ENCODE measurements around the gene NEBL. TPM values are rescaled to one million over a fixed set of nuclear protein-coding genes. Genes with fewer than 3 reads are reported as not detected.
A peak's percentile ranks its signal among the peaks of the same experiment; 100 is the strongest.
"Not testable (repeated sequence)": the region's sequence is repeated elsewhere in the genome, so short reads cannot be mapped to it uniquely, and the experiment has no call there.

NEBL gene
- 1.2 TPM for total RNA-seq

DNA sequence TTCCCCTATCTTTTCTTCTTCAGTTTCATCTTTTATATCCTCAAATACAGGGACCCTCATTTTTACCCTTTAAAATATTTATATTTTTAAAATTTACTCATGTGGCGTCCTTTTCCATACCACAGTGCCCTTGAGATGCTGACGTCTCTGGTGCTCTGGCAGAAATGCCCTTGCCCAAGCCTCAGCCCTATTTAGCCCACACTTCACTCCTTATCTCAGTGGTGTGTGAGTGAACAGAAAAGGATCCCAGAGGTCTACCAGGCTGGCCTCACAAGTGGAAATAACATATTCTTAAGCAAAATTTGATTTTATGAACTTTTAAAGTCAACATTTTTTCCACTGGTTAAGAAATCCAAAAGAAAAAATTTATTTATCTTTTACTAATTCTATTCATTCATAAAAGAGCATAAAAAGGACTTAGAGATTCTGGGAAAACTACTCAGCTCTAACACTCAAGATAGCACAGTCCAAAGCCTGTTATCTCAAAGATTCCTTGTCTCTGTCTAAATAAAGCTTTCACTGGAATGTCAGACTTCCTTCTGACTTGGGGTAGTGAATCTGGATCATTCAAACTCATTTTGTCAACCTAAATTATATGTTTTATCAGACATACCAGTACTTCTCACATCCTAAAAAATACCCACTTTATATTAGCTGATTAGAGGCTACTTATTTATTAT is at the start of gene NEBL:
TSS of gene NEBL (minus strand) at position 166 of the 680 bp plus-strand sequence. CDS start at position 60, 106 bp downstream.
- ATAC-seq (no peak), DNase-seq (ENCODE audit: low spot score) (no peak)

GRCh38 chr10:20945546-20946332 is 48.6 kb upstream of the NEBL start:
- no peak for DNase-seq (ENCODE audit: low spot score)
- peak; percentile 82 for ATAC-seq

DNA sequence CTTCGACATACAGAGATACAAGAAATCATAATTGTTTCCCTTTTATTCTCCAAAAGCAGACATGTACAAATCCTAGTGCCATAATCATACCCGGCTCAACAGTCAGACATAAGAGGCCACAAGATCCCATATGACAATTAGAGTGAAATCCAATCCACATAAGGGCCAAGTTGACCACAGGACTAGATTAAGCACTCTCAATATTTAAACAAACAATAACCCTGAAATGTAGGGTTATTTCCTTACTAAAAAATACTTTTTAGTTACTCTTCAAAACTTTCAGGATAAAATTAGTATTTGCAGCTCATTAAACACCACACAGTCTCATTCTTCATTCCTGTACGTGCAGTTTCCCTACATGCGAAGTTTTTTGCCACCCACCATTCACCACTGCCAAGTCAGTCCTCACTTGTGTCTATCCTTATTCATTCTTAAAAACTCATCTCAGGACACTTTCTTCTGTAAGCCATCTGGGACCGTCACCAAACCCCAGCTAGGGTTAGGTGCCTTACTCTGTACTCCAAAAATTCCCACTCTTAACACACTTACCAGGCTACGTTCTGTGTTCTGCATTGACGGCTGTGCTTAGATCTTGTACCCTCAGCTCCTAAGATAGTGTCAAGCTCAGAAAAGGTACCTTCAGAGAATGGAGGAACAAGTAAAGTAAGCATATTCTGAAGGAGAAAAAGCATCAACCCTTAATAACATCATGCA is 47.8 kb upstream of the NEBL start:
- ATAC-seq (peak; percentile 74), DNase-seq (ENCODE audit: low spot score) (no peak)

- DNase-seq (ENCODE audit: low spot score); ATAC-seq: not testable (repeated sequence)
These were observed 42.3 kb upstream of the NEBL start for GRCh38 chr10:20939414-20939813.

DNA sequence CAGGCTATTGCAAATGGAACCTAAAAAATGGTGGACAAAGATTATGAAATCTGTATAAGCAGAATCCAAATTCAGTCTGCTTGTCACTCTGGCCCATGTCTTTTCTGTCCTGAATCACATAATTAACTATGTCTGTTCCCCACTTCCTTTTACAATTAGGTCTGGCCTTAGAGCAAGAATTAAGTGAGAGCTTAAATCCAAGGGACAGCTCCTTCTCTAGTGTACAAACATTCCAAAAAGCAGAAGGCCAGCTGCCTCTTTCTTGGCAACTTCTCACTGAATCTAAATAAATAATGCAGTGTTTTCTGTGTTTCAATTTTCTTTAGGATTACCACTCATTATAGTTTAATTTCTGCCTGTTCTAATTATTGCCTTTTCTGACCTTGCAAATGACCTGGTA is 39.3 kb upstream of the NEBL start:
- no peak for DNase-seq (ENCODE audit: low spot score)

DNA sequence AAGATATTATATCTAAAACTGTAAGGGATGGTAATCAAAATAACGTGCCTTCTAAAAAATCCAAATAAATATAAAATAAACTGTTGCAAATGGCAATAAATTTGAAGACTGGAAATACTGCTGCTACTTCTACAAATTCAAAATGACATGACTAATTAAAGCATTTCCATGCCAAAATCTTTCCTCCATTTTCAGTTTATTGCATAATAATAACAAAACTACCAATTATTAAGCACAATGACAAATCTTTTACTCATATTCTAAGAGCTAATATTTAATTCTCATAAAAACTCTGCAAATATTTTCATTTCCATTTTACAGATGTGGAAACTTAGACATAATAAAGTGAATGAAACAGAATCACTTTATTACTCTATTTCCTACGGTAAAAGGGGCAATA is 38.8 kb upstream of the NEBL start:
- no peak for DNase-seq (ENCODE audit: low spot score)
- ATAC-seq = no peak

More for the DNA sequence above, 39.3 kb upstream of the NEBL start:
- no peak for ATAC-seq

DNA sequence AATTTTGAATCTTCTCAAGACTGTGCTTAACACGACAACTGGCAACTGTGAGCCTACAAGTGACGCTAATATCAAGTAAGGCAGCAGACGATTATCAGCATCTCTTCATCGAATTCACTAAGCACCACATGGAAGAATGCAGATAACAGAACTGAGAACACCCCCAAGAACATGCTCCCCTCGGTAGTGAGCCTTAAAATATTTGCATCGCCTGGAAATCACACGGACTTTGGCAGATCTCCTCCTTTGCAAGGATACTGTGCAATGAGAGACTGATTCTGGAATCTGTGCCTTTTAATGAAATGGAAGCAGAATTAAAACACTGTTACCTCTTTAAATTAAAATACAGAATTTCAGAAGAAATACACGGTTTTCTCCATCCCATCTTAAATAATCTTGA is 38.2 kb upstream of the NEBL start:
- no peak for ATAC-seq
- no peak for DNase-seq (ENCODE audit: low spot score)

- no peak for ATAC-seq
These were observed 36.6 kb upstream of the NEBL start for GRCh38 chr10:20933705-20934104.

DNA sequence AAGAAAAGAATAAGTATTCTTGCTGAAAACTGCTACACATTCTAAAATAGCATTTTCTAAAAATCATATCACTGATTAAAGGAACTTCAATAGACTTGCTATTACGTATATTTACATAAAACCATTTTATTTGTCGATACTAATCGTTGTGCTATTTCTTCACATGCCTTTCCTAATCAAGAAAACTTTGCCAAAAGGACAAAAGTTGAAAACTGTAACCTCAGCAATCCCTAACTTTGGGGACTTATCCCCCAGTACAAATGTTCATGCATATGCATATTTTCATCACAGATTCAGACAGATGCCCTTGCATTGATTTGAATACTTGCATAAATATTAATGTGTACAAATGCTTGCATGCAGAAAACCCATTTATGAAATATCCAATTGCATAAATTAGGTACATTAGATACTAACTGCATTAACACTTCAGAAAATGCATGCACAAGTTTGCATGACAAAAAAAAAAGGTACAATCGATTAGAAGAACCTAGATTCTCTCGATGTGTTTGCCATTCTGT is 35.6 kb upstream of the NEBL start:
- ATAC-seq = peak; percentile 67

More at GRCh38 chr10:20933705-20934104, 36.6 kb upstream of the NEBL start:
- no peak for DNase-seq (ENCODE audit: low spot score)

GRCh38 chr10:20931156-20931795 is 34.2 kb upstream of the NEBL start:
- no peak for ATAC-seq
- no peak for DNase-seq (ENCODE audit: low spot score)

More for the DNA sequence above, 35.6 kb upstream of the NEBL start:
- no peak for DNase-seq (ENCODE audit: low spot score)

- DNase-seq (ENCODE audit: low spot score) (no peak), ATAC-seq (no peak)
These were observed 30.3 kb upstream of the NEBL start for GRCh38 chr10:20927456-20927855.

DNA sequence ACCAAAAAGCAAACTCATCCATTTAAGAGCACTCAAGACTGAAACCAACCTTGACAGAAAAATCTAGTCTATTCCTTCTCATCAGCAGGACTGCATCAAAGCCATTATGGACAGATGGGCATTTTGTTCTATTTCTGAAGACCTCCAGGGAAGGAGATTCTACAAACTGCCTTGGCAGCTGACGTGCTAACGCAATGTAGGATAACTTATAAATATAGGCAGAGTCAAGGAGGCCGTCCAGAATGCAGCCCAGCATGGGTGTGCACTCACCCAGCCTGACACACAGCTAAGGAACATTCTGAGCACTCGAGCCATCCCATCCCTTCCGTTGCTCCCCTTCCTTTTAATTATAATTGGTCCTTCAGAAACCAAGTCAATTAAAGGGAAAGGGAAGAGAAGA is 25.3 kb upstream of the NEBL start:
- ATAC-seq = no peak
- DNase-seq (ENCODE audit: low spot score) = no peak

DNA sequence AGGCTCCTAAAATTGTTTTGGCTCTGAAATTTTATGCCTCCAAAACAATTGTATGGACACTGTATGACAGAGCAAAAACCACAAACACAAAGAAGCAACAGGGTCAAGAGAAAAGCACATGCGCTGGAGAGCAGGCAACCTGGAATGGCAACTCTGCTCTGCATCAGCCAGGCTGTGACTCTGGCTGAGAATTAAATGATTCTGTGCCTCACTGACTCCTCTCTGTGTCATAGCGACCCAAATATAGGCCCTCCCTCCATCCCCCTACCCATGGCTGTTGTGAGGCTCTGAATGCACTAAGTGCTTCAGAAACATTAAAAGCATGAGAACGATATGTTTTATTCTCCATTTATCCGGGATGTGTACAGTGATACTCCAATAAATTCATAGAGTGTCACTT is 24.9 kb upstream of the NEBL start:
- DNase-seq (ENCODE audit: low spot score) (no peak), ATAC-seq (no peak)

- ATAC-seq (no peak), DNase-seq (ENCODE audit: low spot score) (no peak)
These were observed 22.9 kb upstream of the NEBL start for GRCh38 chr10:20920061-20920460.

GRCh38 chr10:20919481-20919880 is 22.4 kb upstream of the NEBL start:
- ATAC-seq = no peak

GRCh38 chr10:20916976-20917375 is 19.9 kb upstream of the NEBL start:
- ATAC-seq = peak; percentile 43

More at GRCh38 chr10:20919481-20919880, 22.4 kb upstream of the NEBL start:
- no peak for DNase-seq (ENCODE audit: low spot score)

GRCh38 chr10:20912969-20913368 is 15.9 kb upstream of the NEBL start:
- peak; percentile 70 for ATAC-seq

More at GRCh38 chr10:20916976-20917375, 19.9 kb upstream of the NEBL start:
- DNase-seq (ENCODE audit: low spot score) = no peak

DNA sequence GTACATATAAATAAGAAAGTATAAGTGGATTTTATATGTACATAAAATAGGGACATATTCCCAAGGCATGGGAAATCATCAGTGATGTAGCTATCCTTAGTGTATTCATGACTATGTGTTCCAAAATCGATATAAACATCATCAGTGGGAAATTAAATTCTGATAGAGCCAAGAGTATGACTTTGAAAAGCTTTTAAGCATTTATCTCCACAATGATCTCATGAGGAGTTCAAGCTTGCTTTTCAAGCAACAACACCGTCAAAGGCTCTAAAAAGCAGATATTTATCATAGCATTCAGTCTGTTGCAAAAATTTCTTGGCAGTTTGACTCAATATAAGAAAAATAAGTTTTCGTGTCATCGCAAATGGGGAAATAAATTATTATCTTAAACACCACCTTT is 14.5 kb upstream of the NEBL start:
- DNase-seq (ENCODE audit: low spot score) = no peak
- ATAC-seq = no peak

More at GRCh38 chr10:20912969-20913368, 15.9 kb upstream of the NEBL start:
- no peak for DNase-seq (ENCODE audit: low spot score)

GRCh38 chr10:20909801-20910200 is 12.7 kb upstream of the NEBL start:
- DNase-seq (ENCODE audit: low spot score) (no peak), ATAC-seq (no peak)

- ATAC-seq = no peak
- DNase-seq (ENCODE audit: low spot score) = no peak
These were observed 11.3 kb upstream of the NEBL start for GRCh38 chr10:20908391-20908790.

Measured in left lobe of liver (tissue), 2 donors.